ENCODE measurements around the gene PSMF1.

- TF ChIP-seq, protein P1, sequence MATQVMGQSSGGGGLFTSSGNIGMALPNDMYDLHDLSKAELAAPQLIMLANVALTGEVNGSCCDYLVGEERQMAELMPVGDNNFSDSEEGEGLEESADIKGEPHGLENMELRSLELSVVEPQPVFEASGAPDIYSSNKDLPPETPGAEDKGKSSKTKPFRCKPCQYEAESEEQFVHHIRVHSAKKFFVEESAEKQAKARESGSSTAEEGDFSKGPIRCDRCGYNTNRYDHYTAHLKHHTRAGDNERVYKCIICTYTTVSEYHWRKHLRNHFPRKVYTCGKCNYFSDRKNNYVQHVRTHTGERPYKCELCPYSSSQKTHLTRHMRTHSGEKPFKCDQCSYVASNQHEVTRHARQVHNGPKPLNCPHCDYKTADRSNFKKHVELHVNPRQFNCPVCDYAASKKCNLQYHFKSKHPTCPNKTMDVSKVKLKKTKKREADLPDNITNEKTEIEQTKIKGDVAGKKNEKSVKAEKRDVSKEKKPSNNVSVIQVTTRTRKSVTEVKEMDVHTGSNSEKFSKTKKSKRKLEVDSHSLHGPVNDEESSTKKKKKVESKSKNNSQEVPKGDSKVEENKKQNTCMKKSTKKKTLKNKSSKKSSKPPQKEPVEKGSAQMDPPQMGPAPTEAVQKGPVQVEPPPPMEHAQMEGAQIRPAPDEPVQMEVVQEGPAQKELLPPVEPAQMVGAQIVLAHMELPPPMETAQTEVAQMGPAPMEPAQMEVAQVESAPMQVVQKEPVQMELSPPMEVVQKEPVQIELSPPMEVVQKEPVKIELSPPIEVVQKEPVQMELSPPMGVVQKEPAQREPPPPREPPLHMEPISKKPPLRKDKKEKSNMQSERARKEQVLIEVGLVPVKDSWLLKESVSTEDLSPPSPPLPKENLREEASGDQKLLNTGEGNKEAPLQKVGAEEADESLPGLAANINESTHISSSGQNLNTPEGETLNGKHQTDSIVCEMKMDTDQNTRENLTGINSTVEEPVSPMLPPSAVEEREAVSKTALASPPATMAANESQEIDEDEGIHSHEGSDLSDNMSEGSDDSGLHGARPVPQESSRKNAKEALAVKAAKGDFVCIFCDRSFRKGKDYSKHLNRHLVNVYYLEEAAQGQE (IDR thresholded peaks at IDR 0.05; ENCODE audit: insufficient read depth in 1 of 2, low read depth in 2 of 2, low read length in 2 of 2): no peak
- TF ChIP-seq POLR2AphosphoS5 (IDR thresholded peaks at IDR 0.05; ENCODE audit: low read depth, low read length) (no peak), TAF1 (IDR thresholded peaks at IDR 0.05; ENCODE audit: borderline replicate concordance, insufficient read depth, low read length) (no peak), SIN3A (IDR thresholded peaks at IDR 0.05; ENCODE audit: borderline replicate concordance, insufficient read depth, low read length) (no peak), FOXP2 (optimal IDR thresholded peaks at IDR 0.05; ENCODE audit: borderline replicate concordance, extremely low read depth, extremely low read length, insufficient read depth) (no peak)
These were observed 6.0 kb downstream of the PSMF1 start for GRCh38 chr20:1124421-1124820.

Data from PFSK-1 (cell line).